ENCODE measurements around the gene VWA3A.

DNA sequence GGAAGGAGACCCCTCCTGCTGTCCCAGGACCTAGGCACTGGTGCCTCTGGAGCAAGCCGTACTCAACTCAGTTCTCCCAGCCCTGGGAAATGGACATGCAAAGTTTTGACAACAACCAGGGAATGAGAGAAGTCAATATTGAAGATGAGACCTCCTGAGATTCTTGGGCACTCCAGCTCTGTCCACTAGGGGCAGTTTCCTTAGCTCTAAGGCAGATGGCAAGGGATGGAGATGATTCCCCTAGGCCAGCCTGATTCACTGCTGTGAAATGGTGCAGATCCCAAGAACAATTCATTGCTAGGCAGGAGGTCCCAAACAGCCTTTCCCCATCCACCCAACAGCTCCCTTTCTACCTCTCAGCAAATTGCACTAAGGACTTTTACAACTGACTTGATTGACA lies 49.4 kb downstream of the VWA3A start:
- TF ChIP-seq POLR2A (IDR thresholded peaks at IDR 0.05) (no peak), POLR2AphosphoS5 (IDR thresholded peaks at IDR 0.05) (no peak)
- TF ChIP-seq, protein P1, sequence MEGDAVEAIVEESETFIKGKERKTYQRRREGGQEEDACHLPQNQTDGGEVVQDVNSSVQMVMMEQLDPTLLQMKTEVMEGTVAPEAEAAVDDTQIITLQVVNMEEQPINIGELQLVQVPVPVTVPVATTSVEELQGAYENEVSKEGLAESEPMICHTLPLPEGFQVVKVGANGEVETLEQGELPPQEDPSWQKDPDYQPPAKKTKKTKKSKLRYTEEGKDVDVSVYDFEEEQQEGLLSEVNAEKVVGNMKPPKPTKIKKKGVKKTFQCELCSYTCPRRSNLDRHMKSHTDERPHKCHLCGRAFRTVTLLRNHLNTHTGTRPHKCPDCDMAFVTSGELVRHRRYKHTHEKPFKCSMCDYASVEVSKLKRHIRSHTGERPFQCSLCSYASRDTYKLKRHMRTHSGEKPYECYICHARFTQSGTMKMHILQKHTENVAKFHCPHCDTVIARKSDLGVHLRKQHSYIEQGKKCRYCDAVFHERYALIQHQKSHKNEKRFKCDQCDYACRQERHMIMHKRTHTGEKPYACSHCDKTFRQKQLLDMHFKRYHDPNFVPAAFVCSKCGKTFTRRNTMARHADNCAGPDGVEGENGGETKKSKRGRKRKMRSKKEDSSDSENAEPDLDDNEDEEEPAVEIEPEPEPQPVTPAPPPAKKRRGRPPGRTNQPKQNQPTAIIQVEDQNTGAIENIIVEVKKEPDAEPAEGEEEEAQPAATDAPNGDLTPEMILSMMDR (IDR thresholded peaks at IDR 0.05), result no peak

Data from suprapubic skin (tissue), 4 donors.